Endodermal cell (in vitro differentiated cells): ENCODE data around the gene EFNA3. TPM values are rescaled to one million over a fixed set of nuclear protein-coding genes. Genes with fewer than 3 reads are reported as not detected.
A peak's percentile ranks its signal among the peaks of the same experiment; 100 is the strongest.

Experiments used
- DNase-seq: peaks from one replicate; pipeline ENCODE4 v3.0.0-alpha.2; 2017
- H3K27ac ChIP-seq: 2 replicates; pipeline ENCODE4 v1.5.1; 2013; ENCODE audit warnings: mild to moderate bottlenecking, low read depth, low read length, moderate library complexity
- H3K27me3 ChIP-seq: 2 replicates; pipeline ENCODE4 v1.6.1; 2013; ENCODE audit warnings: mild to moderate bottlenecking, low read length, moderate library complexity; ENCODE audit not compliant: insufficient read depth, control insufficient read depth, poor library complexity, severe bottlenecking
- H3K36me3 ChIP-seq: 2 replicates; pipeline ENCODE4 v1.7.0; 2013; ENCODE audit warnings: mild to moderate bottlenecking, low read length, moderate library complexity; ENCODE audit not compliant: control insufficient read depth, insufficient read depth
- H3K4me1 ChIP-seq: one replicate; pipeline ENCODE4 v1.7.0; 2013; ENCODE audit warnings: low read length; ENCODE audit not compliant: control insufficient read depth, insufficient read depth
- H3K4me3 ChIP-seq: 2 replicates; pipeline ENCODE4 v1.5.1; 2013; ENCODE audit warnings: mild to moderate bottlenecking, low read length, moderate library complexity
- H3K9ac ChIP-seq: 2 replicates; pipeline ENCODE4 v1.6.1; 2013; ENCODE audit warnings: mild to moderate bottlenecking, low read length, moderate library complexity; ENCODE audit not compliant: poor library complexity, severe bottlenecking; ENCODE audit errors: extremely low read depth
- H3K9me3 ChIP-seq: 2 replicates; pipeline ENCODE4 v1.6.1; 2013; ENCODE audit warnings: mild to moderate bottlenecking, low read length, moderate library complexity; ENCODE audit not compliant: control insufficient read depth
- H3K27ac Mint-ChIP-seq: 2 replicates; pipeline ENCODE4 v1.8.0; 2020; ENCODE audit warnings: mixed read lengths
- H3K27me3 Mint-ChIP-seq: 2 replicates; pipeline ENCODE4 v1.8.0; 2021; ENCODE audit warnings: mild to moderate bottlenecking, mixed read lengths; ENCODE audit not compliant: insufficient read depth
- H3K36me3 Mint-ChIP-seq: 2 replicates; pipeline ENCODE4 v1.8.0; 2020; ENCODE audit warnings: low read depth, mixed read lengths
- H3K4me1 Mint-ChIP-seq: 2 replicates; pipeline ENCODE4 v1.8.0; 2020; ENCODE audit warnings: mixed read lengths
- H3K4me3 Mint-ChIP-seq: 2 replicates; pipeline ENCODE4 v1.8.0; 2020; ENCODE audit warnings: mild to moderate bottlenecking, moderate library complexity, mixed read lengths
- H3K9me3 Mint-ChIP-seq: 2 replicates; pipeline ENCODE4 v1.8.0; 2020; ENCODE audit warnings: mild to moderate bottlenecking, mixed read lengths
- CTCF ChIP-seq: fragments of 200-600 bp; sonication (generic); conservative IDR thresholded peaks from 2 replicates; pipeline ENCODE4 v1.5.0; 2021; ENCODE audit warnings: antibody characterized with exemption, mild to moderate bottlenecking
- WGBS, 2 experiments: methylation state at CpG; one replicate each; pipeline versions ENCODE4 v1.1.5 to v1.1.7; 2013; ENCODE audit warnings: missing lambda C conversion rate in 2 of 2, mixed read lengths in 1 of 2; ENCODE audit not compliant: insufficient coverage in 1 of 2, insufficient read length in 1 of 2; 5-methylcytosine and 5-hydroxymethylcytosine counted together
- total RNA-seq, 2 donors: library from RNA; stranded (reverse); fragmentation: NEBNext Ultra II Directional in 1 of 2; extraction: Animal tissue kit (Norgen Biotek cat#: 25700) in 1 of 2; gene quantifications; 2 replicates in 1 of 2; 3 replicates in 1 of 2; pipeline ENCODE4 v1.2.1, GENCODE V29; 2021

Gene EFNA3
- total RNA-seq, 2 donors from 2014 or later = 3.1 to 6.0 TPM

- H3K36me3 ChIP-seq = no peaks in the 10 kb centered on the region
- H3K4me1 Mint-ChIP-seq = peaks cover 20% of the 10 kb centered on the region
- DNase-seq = no peak
- TF ChIP-seq CTCF = no peak
- H3K27me3 Mint-ChIP-seq = peaks cover 90% of the 10 kb centered on the region
- peaks cover 71% of the 10 kb centered on the region for H3K27me3 ChIP-seq
- no peak overlapping the region for H3K27ac Mint-ChIP-seq
- no peak overlapping the region for H3K4me3 ChIP-seq
- H3K9me3 ChIP-seq = no peaks in the 10 kb centered on the region
- no peak overlapping the region for H3K4me3 Mint-ChIP-seq
- H3K4me1 ChIP-seq = peaks cover 4% of the 10 kb centered on the region
- WGBS, 2 experiments = 71 to 88% methylated on average over 1 to 4 of the region's 4 CpGs
- no peak overlapping the region for H3K27ac ChIP-seq
- no peak overlapping the region for H3K9ac ChIP-seq
- no peaks in the 10 kb centered on the region for H3K9me3 Mint-ChIP-seq
- no peaks in the 10 kb centered on the region for H3K36me3 Mint-ChIP-seq
Measured at GRCh38 chr1:155123801-155124200, 45.2 kb downstream of the EFNA3 start.

- Histone ChIP-seq H3K4me1 (peaks cover 12% of the 10 kb centered on the region), H3K9ac (no peak overlapping the region), H3K9me3 (no peaks in the 10 kb centered on the region), H3K27me3 (peaks cover 80% of the 10 kb centered on the region), H3K4me3 (no peak overlapping the region), H3K27ac (no peak overlapping the region), H3K36me3 (no peaks in the 10 kb centered on the region)
- 53 to 72% methylated on average over 11 to 16 of the region's 16 CpGs for WGBS, 2 experiments
- Mint-ChIP-seq H3K9me3 (no peaks in the 10 kb centered on the region), H3K4me3 (no peak overlapping the region), H3K36me3 (no peaks in the 10 kb centered on the region), H3K4me1 (peaks cover 29% of the 10 kb centered on the region), H3K27ac (no peak overlapping the region), H3K27me3 (peaks cover 90% of the 10 kb centered on the region)
- DNase-seq = peak; percentile 61
- TF ChIP-seq CTCF = no peak
Measured at GRCh38 chr1:155124503-155125463, 46.1 kb downstream of the EFNA3 start.

- H3K4me3 ChIP-seq = no peak overlapping the region
- H3K9me3 ChIP-seq = no peaks in the 10 kb centered on the region
- TF ChIP-seq CTCF = no peak
- DNase-seq = peak; percentile 58
- no peaks in the 10 kb centered on the region for H3K36me3 Mint-ChIP-seq
- H3K9ac ChIP-seq = no peak overlapping the region
- no peak overlapping the region for H3K27ac ChIP-seq
- WGBS, 2 experiments = 56 to 100% methylated on average over 3 to 11 of the region's 11 CpGs
- H3K27me3 ChIP-seq = peaks cover 76% of the 10 kb centered on the region
- H3K4me3 Mint-ChIP-seq = peak overlapping the region; percentile 50
- H3K27ac Mint-ChIP-seq = no peak overlapping the region
- no peaks in the 10 kb centered on the region for H3K9me3 Mint-ChIP-seq
- peaks cover 89% of the 10 kb centered on the region for H3K27me3 Mint-ChIP-seq
- H3K4me1 ChIP-seq = peaks cover 17% of the 10 kb centered on the region
- peaks cover 33% of the 10 kb centered on the region for H3K4me1 Mint-ChIP-seq
- H3K36me3 ChIP-seq = no peaks in the 10 kb centered on the region
Measured at GRCh38 chr1:155125511-155125945, 46.9 kb downstream of the EFNA3 start.
